ENCODE measurements around the gene PTTG2. TPM values are rescaled to one million over a fixed set of nuclear protein-coding genes. Genes with fewer than 3 reads are reported as not detected.

Gene PTTG2
- total RNA-seq, 1 donor from 2014 or later, result 2.5 TPM

DNA sequence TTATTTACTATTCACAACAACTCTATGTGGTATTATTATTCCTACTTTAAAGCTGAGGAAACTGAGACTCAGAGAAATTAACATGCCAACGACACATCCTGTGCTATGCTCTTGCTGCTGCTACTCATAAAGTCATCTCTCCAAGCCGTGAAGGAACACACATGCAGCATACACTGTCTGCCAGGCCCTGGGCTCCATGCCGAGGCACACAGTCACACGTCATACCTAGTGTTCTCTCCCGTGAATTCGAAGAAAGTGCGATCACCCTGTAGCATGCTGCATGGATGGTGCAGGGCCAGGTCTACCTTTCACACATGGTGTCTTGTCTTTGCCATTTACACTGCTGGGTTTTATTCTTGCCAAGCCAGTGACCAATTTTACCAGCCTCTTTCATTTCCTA, 35.3 kb upstream of the PTTG2 start:
- Histone ChIP-seq H3K27ac (no peak overlapping the region), H3K9me3 (no peaks in the 10 kb centered on the region), H3K4me1 (peaks cover 9% of the 10 kb centered on the region), H3K27me3 (no peaks in the 10 kb centered on the region), H3K36me3 (no peaks in the 10 kb centered on the region), H3K4me3 (no peak overlapping the region)
- no peak for DNase-seq (ENCODE audit: extremely low spot score in 2 of 2)
- intact Hi-C loops (cut with DNase I), result no loop called here
- no peak for TF ChIP-seq POLR2A (IDR thresholded peaks at IDR 0.05)
- no peak for TF ChIP-seq POLR2AphosphoS5 (IDR thresholded peaks at IDR 0.05; ENCODE audit: insufficient read depth in 1 of 2, low read depth in 1 of 2)
- TF ChIP-seq, protein P1, sequence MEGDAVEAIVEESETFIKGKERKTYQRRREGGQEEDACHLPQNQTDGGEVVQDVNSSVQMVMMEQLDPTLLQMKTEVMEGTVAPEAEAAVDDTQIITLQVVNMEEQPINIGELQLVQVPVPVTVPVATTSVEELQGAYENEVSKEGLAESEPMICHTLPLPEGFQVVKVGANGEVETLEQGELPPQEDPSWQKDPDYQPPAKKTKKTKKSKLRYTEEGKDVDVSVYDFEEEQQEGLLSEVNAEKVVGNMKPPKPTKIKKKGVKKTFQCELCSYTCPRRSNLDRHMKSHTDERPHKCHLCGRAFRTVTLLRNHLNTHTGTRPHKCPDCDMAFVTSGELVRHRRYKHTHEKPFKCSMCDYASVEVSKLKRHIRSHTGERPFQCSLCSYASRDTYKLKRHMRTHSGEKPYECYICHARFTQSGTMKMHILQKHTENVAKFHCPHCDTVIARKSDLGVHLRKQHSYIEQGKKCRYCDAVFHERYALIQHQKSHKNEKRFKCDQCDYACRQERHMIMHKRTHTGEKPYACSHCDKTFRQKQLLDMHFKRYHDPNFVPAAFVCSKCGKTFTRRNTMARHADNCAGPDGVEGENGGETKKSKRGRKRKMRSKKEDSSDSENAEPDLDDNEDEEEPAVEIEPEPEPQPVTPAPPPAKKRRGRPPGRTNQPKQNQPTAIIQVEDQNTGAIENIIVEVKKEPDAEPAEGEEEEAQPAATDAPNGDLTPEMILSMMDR (IDR thresholded peaks at IDR 0.05), result no peak

DNA sequence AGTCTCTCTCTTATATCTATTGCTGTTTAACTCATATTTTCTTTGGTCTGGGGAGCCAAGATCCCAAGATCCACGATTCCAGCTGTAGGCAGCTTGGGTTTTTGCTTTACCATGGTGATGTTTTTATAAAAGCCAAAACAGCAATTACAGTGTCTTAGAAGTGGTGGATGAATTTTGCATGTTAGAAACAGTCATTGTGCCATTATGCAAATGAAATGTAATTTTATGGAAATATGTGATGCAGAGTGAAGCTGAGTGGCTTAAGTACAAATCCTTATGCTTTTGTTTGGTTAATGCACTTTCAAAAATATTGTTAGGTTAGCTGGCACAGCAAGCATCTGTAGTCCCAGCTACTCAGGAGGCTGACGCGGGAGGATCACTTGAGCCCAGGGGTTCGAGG, 32.8 kb upstream of the PTTG2 start:
- no peaks in the 10 kb centered on the region for H3K36me3 ChIP-seq
- intact Hi-C loops (cut with DNase I), result no loop called here
- no peak overlapping the region for H3K4me3 ChIP-seq
- H3K4me1 ChIP-seq, result peaks cover 9% of the 10 kb centered on the region
- H3K27me3 ChIP-seq, result no peaks in the 10 kb centered on the region
- no peak for DNase-seq (ENCODE audit: extremely low spot score in 2 of 2)
- no peak overlapping the region for H3K27ac ChIP-seq
- TF ChIP-seq, protein P1 (IDR thresholded peaks at IDR 0.05), result no peak
- no peak for TF ChIP-seq POLR2AphosphoS5 (IDR thresholded peaks at IDR 0.05; ENCODE audit: insufficient read depth in 1 of 2, low read depth in 1 of 2)
- no peak for TF ChIP-seq POLR2A (IDR thresholded peaks at IDR 0.05)
- no peaks in the 10 kb centered on the region for H3K9me3 ChIP-seq

DNA sequence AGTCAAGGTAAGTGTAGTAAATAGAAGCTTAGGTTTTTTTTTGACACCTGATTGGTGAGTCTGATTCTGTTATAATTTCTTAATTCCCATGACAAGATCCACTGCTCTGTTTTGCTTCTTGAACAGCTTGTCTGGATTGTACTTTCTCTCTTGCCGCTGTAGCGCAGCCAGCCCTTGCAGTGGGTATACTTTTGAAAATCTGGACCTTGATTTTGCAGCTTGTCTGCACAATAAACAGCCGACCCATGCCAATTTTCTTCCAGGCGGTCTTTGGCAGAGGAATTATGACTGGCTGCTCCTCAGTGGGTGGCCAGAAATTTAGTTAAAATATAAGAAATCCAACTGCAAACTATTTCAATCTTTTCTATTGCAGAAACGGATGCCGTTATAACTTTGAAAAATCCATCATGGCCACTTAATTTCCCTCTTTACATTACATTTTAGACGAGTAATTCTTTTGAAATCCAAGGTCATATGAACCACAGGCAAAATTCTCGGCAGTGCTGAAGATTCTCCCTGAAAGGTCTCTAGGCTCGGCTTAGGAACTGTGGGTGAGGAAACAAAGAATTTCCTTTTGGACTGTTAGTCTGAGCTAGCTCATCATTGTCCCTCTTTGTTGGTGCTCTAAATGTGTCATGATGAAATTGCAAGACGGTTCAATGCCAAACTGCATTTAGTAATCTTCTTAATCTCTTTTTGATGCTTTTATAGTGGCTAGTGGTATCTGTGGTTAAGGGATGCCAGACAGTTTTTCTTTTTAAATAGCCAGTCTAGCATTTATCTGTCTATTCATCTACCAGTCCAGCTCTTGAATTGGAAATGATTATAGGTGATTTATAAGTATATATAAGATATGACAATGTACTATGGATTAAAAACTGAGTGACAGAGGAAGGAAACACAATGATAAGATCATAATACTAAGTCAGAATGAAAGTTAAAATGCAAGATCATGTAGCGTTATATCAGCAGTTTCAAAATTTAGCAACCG, 31.5 kb upstream of the PTTG2 start:
- intact Hi-C loops (cut with DNase I), result no loop called here
- H3K9me3 ChIP-seq, result no peaks in the 10 kb centered on the region
- H3K4me3 ChIP-seq, result no peak overlapping the region
- DNase-seq (ENCODE audit: extremely low spot score in 2 of 2), result no peak
- no peak overlapping the region for H3K27ac ChIP-seq
- no peaks in the 10 kb centered on the region for H3K36me3 ChIP-seq
- H3K27me3 ChIP-seq, result no peaks in the 10 kb centered on the region
- TF ChIP-seq, protein P1 (IDR thresholded peaks at IDR 0.05), result no peak
- TF ChIP-seq POLR2A (IDR thresholded peaks at IDR 0.05), result no peak
- TF ChIP-seq POLR2AphosphoS5 (IDR thresholded peaks at IDR 0.05; ENCODE audit: insufficient read depth in 1 of 2, low read depth in 1 of 2), result no peak
- H3K4me1 ChIP-seq, result peaks cover 9% of the 10 kb centered on the region

DNA sequence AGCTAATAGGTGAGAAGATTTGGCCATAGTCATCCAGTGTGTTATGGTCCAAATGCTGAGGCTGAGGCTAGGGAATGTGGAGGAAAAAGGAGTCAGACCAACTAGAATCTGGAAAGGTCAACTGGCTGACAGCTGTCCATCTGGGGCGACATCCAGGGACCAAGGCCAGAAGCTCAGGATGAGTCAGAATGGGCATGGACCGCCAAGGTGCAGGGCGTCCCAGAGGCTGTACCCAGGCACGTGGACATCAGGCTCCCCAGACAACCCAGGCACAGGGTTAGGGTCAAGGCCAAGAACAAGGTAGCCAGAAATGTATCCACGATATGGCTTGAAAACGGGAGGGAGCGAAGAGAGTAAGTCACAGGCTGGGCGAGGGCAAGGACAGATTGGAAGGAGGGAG, 26.1 kb upstream of the PTTG2 start:
- no peaks in the 10 kb centered on the region for H3K4me1 ChIP-seq
- H3K4me3 ChIP-seq, result no peak overlapping the region
- TF ChIP-seq, protein P1 (IDR thresholded peaks at IDR 0.05), result no peak
- TF ChIP-seq POLR2AphosphoS5 (IDR thresholded peaks at IDR 0.05; ENCODE audit: insufficient read depth in 1 of 2, low read depth in 1 of 2) (no peak), POLR2A (IDR thresholded peaks at IDR 0.05) (no peak)
- H3K9me3 ChIP-seq, result no peaks in the 10 kb centered on the region
- no peak overlapping the region for H3K27ac ChIP-seq
- H3K36me3 ChIP-seq, result no peaks in the 10 kb centered on the region
- intact Hi-C loops (cut with DNase I), result no loop called here
- no peak for DNase-seq (ENCODE audit: extremely low spot score in 2 of 2)
- no peaks in the 10 kb centered on the region for H3K27me3 ChIP-seq

DNA sequence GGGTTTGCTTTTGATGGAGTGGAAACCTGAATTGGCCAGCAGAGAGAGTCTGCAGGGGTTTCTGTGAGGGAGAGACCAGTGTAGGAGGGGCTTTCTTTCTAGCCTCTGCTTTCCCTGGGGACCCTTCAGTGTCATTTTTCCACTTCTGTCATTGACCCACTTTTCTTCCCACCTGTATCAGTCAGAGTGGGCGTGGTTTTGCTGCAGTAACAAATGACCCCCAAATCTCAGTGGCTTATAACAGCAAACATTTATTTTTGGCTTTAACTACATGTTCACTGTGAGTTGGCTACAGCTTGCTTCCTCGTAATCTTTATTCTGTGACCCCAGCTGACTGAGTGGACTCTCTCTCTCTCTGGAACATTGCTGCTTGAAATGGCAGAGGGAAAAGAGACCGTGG, 25.6 kb upstream of the PTTG2 start:
- no peak for DNase-seq (ENCODE audit: extremely low spot score in 2 of 2)
- Histone ChIP-seq H3K9me3 (no peaks in the 10 kb centered on the region), H3K4me1 (no peaks in the 10 kb centered on the region), H3K4me3 (no peak overlapping the region), H3K27me3 (no peaks in the 10 kb centered on the region), H3K27ac (no peak overlapping the region), H3K36me3 (no peaks in the 10 kb centered on the region)
- TF ChIP-seq, protein P1 (IDR thresholded peaks at IDR 0.05), result no peak
- TF ChIP-seq POLR2A (IDR thresholded peaks at IDR 0.05) (no peak), POLR2AphosphoS5 (IDR thresholded peaks at IDR 0.05; ENCODE audit: insufficient read depth in 1 of 2, low read depth in 1 of 2) (no peak)
- intact Hi-C loops (cut with DNase I), result no loop called here
